K562 (cell line): ENCODE measurements around the gene PRSS27. TPM values are rescaled to one million over a fixed set of nuclear protein-coding genes. Genes with fewer than 3 reads are reported as not detected.

ENCODE experiments used
- ATF1 ChIP-seq, 2 experiments: fragments of 450-650 bp in 1 of 2; IDR thresholded peaks; 2 replicates each; pipeline ENCODE4 v1.6.1; 2016; ENCODE audit warnings: missing compliant biosample characterization in 1 of 2, missing genetic modification characterization in 1 of 2
- CHD2 ChIP-seq: IDR thresholded peaks from 2 replicates; pipeline ENCODE4 v1.6.1; 2011; ENCODE audit warnings: low read depth, low read length
- DDX20 ChIP-seq: fragments of 450-650 bp; IDR thresholded peaks from 2 replicates; pipeline ENCODE4 v1.6.1; 2016; ENCODE audit warnings: missing genetic modification characterization, low read depth, mild to moderate bottlenecking, missing compliant biosample characterization, moderate library complexity
- EGR1 ChIP-seq: fragments of 450-650 bp; conservative IDR thresholded peaks from 2 replicates; pipeline ENCODE4 v1.6.1; 2017; ENCODE audit warnings: mild to moderate bottlenecking
- ETV1 ChIP-seq: fragments of 450-650 bp; conservative IDR thresholded peaks from 2 replicates; pipeline ENCODE4 v1.6.1; 2016; ENCODE audit warnings: missing genetic modification characterization, control low read depth, low read depth, missing compliant biosample characterization
- FOXP1 ChIP-seq: sonication (generic); formaldehyde crosslinking; IDR thresholded peaks from 2 replicates; pipeline ENCODE4 v1.8.0; 2022; ENCODE audit warnings: mild to moderate bottlenecking, missing genetic modification reagents
- GATAD2B ChIP-seq: fragments of 450-650 bp; IDR thresholded peaks from 2 replicates; pipeline ENCODE4 v1.6.1; 2017; ENCODE audit warnings: mild to moderate bottlenecking, borderline replicate concordance
- HEY1 ChIP-seq: fragments of 250-450 bp; sonication (Bioruptor Pico); IDR thresholded peaks from 2 replicates; pipeline ENCODE4 v1.5.0; 2020; ENCODE audit warnings: mild to moderate bottlenecking, moderate library complexity, borderline replicate concordance
- JUNB ChIP-seq: fragments of 450-650 bp; formaldehyde crosslinking; conservative IDR thresholded peaks from 2 replicates; pipeline ENCODE4 v1.4.0; 2020; ENCODE audit warnings: mild to moderate bottlenecking
- MEF2A ChIP-seq: IDR thresholded peaks from 2 replicates; pipeline ENCODE4 v1.6.1; 2011; ENCODE audit warnings: low read depth, mild to moderate bottlenecking, low read length, moderate library complexity; ENCODE audit not compliant: control insufficient read depth
- NR4A1 ChIP-seq, 2 experiments: fragments of 250-450 bp in 1 of 2; fragments of 450-650 bp in 1 of 2; sonication (Bioruptor Pico) in 1 of 2; IDR thresholded peaks; 2 replicates each; pipeline versions ENCODE4 v1.4.0 to v1.6.1; 2016 to 2020; ENCODE audit warnings: mild to moderate bottlenecking in 2 of 2, missing compliant biosample characterization in 1 of 2, missing genetic modification characterization in 1 of 2, moderate library complexity in 1 of 2
- ZNF644 ChIP-seq: fragments of 200-800 bp; sonication (Bioruptor generic); IDR thresholded peaks from 2 replicates; pipeline ENCODE4 v1.6.1; 2016; ENCODE audit warnings: low read depth, missing genetic modification characterization, missing compliant biosample characterization
- polyA plus RNA-seq, 8 experiments: library from polyadenylated mRNA; depleted of rRNA in 4 of 8; stranded (reverse) in 5 of 8; unstranded in 3 of 8; fragments of >200 nt; fragmentation: Nextera tagmentation in 2 of 8; fragmentation: Illumina TruSeq in 1 of 8; extraction: Ambion mirVana in 2 of 8; extraction: Trizol in 1 of 8; gene quantifications; 2 replicates each; pipeline versions ENCODE4 v1.2.1 to v1.2.3, GENCODE V29; 2011 to 2014; ENCODE audit warnings: inconsistent platforms in 1 of 8, missing spikeins in 1 of 8
- total RNA-seq, 7 experiments: library from RNA; depleted of rRNA in 6 of 7; stranded (reverse); fragments of >200 nt in 6 of 7; fragmentation: Illumina TruSeq in 2 of 7; extraction: Trizol in 2 of 7; gene quantifications; 2 replicates each; pipeline versions ENCODE4 v1.2.1 to v1.2.3, GENCODE V29; 2011 to 2021; ENCODE audit warnings: low replicate concordance in 1 of 7
- TF ChIP-seq, protein P1 (sequence below), 3 experiments: fragments of 200-800 bp in 1 of 3; sonication (Bioruptor generic) in 1 of 3; sonication (generic) in 1 of 3; formaldehyde crosslinking in 1 of 3; IDR thresholded peaks; 2 replicates each; pipeline versions ENCODE4 v1.6.1 to v1.8.0; 2016 to 2022; ENCODE audit warnings: mild to moderate bottlenecking in 2 of 3, missing compliant biosample characterization in 2 of 3, missing genetic modification characterization in 2 of 3, missing genetic modification reagents in 1 of 3
- TF ChIP-seq, protein P2 (sequence below): fragments of 450-650 bp; IDR thresholded peaks from 2 replicates; pipeline ENCODE4 v1.6.1; 2016; ENCODE audit warnings: low read depth
- TF ChIP-seq, protein P3 (sequence below), 2 experiments: fragments of 200-800 bp in 1 of 2; sonication (Bioruptor generic) in 1 of 2; sonication (generic) in 1 of 2; formaldehyde crosslinking in 1 of 2; IDR thresholded peaks in 1 of 2; conservative IDR thresholded peaks in 1 of 2; 2 replicates each; pipeline versions ENCODE4 v1.5.0 to v1.6.1; 2016 to 2020; ENCODE audit warnings: missing compliant biosample characterization in 1 of 2, missing genetic modification characterization in 1 of 2, missing genetic modification reagents in 1 of 2

Gene PRSS27
- total and polyA plus RNA-seq, 9 of the 15 experiments (the other 6 are each of a cell fraction or from before 2014, with no cell fraction given) = 0.09 to 0.20 (median 0.17) TPM; not detected in 5

DNA sequence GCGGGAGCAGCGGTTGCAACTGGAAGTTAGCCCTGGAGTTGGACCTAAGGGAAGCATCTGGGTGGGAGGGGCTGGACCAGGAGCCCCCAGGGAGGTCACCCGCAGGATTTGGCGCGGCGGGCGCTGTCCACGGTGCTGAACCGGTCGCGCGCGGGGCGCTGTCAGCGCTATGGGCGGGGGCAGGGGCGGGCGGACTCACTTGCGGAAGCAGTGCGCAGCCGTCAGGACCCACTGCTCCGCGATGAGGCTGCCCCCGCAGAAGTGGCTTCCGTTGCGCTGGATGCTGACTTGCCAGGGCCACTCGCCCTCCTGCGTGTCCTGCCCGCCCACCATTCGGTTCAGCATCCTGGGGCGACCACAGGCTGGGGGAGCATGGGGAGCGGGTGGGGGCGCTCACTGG lies 4.5 kb downstream of the PRSS27 start (continued):
- no peak for TF ChIP-seq GATAD2B
- no peak for TF ChIP-seq CHD2
- TF ChIP-seq, protein P1, sequence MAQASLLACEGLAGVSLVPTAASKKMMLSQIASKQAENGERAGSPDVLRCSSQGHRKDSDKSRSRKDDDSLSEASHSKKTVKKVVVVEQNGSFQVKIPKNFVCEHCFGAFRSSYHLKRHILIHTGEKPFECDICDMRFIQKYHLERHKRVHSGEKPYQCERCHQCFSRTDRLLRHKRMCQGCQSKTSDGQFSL (CRISPR knock-in tag; IDR thresholded peaks at IDR 0.05) = no peak
- TF ChIP-seq, protein P1 (tag; IDR thresholded peaks at IDR 0.05) = no peak
- TF ChIP-seq JUNB (CRISPR knock-in tag) = no peak
- peak; percentile 47 for TF ChIP-seq EGR1
- TF ChIP-seq ETV1 (tag) = no peak
- TF ChIP-seq, protein P2, sequence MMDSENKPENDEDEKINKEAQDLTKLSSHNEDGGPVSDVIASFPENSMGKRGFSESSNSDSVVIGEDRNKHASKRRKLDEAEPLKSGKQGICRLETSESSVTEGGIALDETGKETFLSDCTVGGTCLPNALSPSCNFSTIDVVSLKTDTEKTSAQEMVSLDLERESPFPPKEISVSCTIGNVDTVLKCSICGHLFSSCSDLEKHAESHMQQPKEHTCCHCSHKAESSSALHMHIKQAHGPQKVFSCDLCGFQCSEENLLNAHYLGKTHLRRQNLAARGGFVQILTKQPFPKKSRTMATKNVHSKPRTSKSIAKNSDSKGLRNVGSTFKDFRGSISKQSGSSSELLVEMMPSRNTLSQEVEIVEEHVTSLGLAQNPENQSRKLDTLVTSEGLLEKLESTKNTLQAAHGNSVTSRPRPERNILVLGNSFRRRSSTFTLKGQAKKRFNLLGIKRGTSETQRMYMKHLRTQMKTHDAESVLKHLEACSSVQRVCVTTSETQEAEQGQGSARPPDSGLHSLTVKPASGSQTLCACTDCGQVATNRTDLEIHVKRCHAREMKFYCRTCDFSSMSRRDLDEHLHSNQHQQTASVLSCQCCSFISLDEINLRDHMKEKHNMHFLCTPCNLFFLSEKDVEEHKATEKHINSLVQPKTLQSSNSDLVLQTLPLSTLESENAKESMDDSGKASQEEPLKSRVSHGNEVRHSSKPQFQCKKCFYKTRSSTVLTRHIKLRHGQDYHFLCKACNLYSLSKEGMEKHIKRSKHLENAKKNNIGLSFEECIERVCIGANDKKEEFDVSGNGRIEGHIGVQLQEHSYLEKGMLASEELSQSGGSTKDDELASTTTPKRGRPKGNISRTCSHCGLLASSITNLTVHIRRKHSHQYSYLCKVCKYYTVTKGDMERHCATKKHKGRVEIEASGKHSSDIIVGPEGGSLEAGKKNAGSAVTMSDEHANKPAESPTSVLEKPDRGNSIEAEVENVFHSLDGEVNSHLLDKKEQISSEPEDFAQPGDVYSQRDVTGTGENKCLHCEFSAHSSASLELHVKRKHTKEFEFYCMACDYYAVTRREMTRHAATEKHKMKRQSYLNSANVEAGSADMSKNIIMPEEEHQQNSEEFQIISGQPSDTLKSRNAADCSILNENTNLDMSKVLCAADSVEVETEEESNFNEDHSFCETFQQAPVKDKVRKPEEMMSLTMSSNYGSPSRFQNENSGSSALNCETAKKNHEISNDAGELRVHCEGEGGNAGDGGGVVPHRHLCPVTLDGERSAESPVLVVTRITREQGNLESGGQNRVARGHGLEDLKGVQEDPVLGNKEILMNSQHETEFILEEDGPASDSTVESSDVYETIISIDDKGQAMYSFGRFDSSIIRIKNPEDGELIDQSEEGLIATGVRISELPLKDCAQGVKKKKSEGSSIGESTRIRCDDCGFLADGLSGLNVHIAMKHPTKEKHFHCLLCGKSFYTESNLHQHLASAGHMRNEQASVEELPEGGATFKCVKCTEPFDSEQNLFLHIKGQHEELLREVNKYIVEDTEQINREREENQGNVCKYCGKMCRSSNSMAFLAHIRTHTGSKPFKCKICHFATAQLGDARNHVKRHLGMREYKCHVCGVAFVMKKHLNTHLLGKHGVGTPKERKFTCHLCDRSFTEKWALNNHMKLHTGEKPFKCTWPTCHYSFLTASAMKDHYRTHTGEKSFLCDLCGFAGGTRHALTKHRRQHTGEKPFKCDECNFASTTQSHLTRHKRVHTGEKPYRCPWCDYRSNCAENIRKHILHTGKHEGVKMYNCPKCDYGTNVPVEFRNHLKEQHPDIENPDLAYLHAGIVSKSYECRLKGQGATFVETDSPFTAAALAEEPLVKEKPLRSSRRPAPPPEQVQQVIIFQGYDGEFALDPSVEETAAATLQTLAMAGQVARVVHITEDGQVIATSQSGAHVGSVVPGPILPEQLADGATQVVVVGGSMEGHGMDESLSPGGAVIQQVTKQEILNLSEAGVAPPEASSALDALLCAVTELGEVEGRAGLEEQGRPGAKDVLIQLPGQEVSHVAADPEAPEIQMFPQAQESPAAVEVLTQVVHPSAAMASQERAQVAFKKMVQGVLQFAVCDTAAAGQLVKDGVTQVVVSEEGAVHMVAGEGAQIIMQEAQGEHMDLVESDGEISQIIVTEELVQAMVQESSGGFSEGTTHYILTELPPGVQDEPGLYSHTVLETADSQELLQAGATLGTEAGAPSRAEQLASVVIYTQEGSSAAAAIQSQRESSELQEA = no peak
- TF ChIP-seq, protein P3, sequence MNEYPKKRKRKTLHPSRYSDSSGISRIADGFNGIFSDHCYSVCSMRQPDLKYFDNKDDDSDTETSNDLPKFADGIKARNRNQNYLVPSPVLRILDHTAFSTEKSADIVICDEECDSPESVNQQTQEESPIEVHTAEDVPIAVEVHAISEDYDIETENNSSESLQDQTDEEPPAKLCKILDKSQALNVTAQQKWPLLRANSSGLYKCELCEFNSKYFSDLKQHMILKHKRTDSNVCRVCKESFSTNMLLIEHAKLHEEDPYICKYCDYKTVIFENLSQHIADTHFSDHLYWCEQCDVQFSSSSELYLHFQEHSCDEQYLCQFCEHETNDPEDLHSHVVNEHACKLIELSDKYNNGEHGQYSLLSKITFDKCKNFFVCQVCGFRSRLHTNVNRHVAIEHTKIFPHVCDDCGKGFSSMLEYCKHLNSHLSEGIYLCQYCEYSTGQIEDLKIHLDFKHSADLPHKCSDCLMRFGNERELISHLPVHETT (CRISPR knock-in tag; conservative IDR thresholded peaks at IDR 0.05 in 1 of 2, IDR thresholded peaks at IDR 0.05 in 1 of 2) = no peak
- TF ChIP-seq NR4A1 (CRISPR knock-in tag; IDR thresholded peaks at IDR 0.05) = no peak
- TF ChIP-seq NR4A1 (tag; IDR thresholded peaks at IDR 0.05) = no peak
- no peak for TF ChIP-seq MEF2A
- TF ChIP-seq ZNF644 (tag) = 0 out of 2 replicates have a peak, but pooled peaks have one; percentile 26
- TF ChIP-seq HEY1 (CRISPR knock-in tag) = no peak
- TF ChIP-seq FOXP1 (CRISPR knock-in tag) = 0 out of 2 replicates have a peak, but pooled peaks have one; percentile 51
- TF ChIP-seq DDX20 (tag) = no peak
- peak; percentile 72 for TF ChIP-seq ATF1 (CRISPR knock-in tag; IDR thresholded peaks at IDR 0.05)
- no peak for TF ChIP-seq ATF1 (tag; IDR thresholded peaks at IDR 0.05)
